GM12878 (cell line): ENCODE data around the gene SLC36A2. TPM values are rescaled to one million over a fixed set of nuclear protein-coding genes. Genes with fewer than 3 reads are reported as not detected.

Experiments used
- ATAC-seq: fragments of 200-7000 bp; cut with Tn5 transposase; 3 replicates; pipeline ENCODE4 v1.9.1; 2020; ENCODE audit warnings: mild to moderate bottlenecking, moderate library complexity
- BruUV-seq: library from RNA; stranded (reverse); fragments of 400-500 nt; replicated peaks from 2 replicates; lab custom pipeline; 2021; lab: Mats Ljungman, UMichigan
- CTCF ChIA-PET: fragments of 300-600 bp; sonication (Branson Sonifier 250); formaldehyde crosslinking; extraction: SDS; loops from one replicate; lab custom pipeline; 2021; ENCODE audit warnings: inconsistent platforms; lab: Yijun Ruan, JAX
- POLR2A ChIA-PET: fragments of 350-600 bp; formaldehyde crosslinking; extraction: SDS; loops from one replicate; lab custom pipeline; 2021; ENCODE audit warnings: inconsistent platforms; lab: Charles Lee
- RAD21 ChIA-PET: fragments of 300-600 bp; sonication (Branson Sonifier 250); formaldehyde crosslinking; loops from one replicate; lab custom pipeline; 2023; ENCODE audit warnings: antibody characterized with exemption; ENCODE audit not compliant: unreplicated experiment; lab: Charles Lee
- SMC1A ChIA-PET: fragments of 300-600 bp; sonication (Branson Sonifier 250); formaldehyde crosslinking; loops from one replicate; lab custom pipeline; 2023; ENCODE audit not compliant: unreplicated experiment, uncharacterized antibody; lab: Charles Lee
- DNase-seq: peaks from one replicate; pipeline ENCODE4 v3.0.0-alpha.2; 2011; ENCODE audit warnings: low read depth, low spot score
- FAIRE-seq: peaks from 3 replicates; lab custom pipeline; 2011; peaks lifted over from hg19 to GRCh38; lab: Jason Lieb, UNC
- H2AFZ ChIP-seq: 2 replicates; pipeline ENCODE4 v1.6.0; 2011; ENCODE audit warnings: low read depth, low read length, control low read depth; ENCODE audit not compliant: control insufficient read depth
- H3K27ac ChIP-seq: 2 replicates; pipeline ENCODE4 v1.5.1; 2011; ENCODE audit warnings: control low read depth; ENCODE audit not compliant: control insufficient read depth, insufficient read depth
- H3K27me3 ChIP-seq, 2 experiments: replicated peaks in 1 of 2; 2 replicates each; pipeline versions ENCODE4 v1.6.0 to v1.6.1; 2011; ENCODE audit warnings: low read length in 1 of 2; ENCODE audit not compliant: control insufficient read depth in 2 of 2, insufficient read depth in 2 of 2
- H3K36me3 ChIP-seq, 2 experiments: 2 replicates each; pipeline ENCODE4 v1.5.1; 2011; ENCODE audit warnings: low read length in 1 of 2; ENCODE audit not compliant: control insufficient read depth in 2 of 2, insufficient read depth in 2 of 2
- H3K4me1 ChIP-seq: 2 replicates; pipeline ENCODE4 v1.6.1; 2011; ENCODE audit warnings: mild to moderate bottlenecking, low read length, moderate library complexity, mixed read lengths; ENCODE audit not compliant: control insufficient read depth, insufficient read depth
- H3K4me2 ChIP-seq: 2 replicates; pipeline ENCODE4 v1.6.0; 2011; ENCODE audit warnings: control low read depth; ENCODE audit not compliant: control insufficient read depth, insufficient read depth
- H3K4me3 ChIP-seq: fragments of 200-600 bp; sonication (generic); 2 replicates; pipeline ENCODE4 v1.5.1; 2016
- H3K79me2 ChIP-seq: 2 replicates; pipeline ENCODE4 v1.6.0; 2011; ENCODE audit warnings: low read length; ENCODE audit not compliant: control insufficient read depth, insufficient read depth
- H3K9ac ChIP-seq: 2 replicates; pipeline ENCODE4 v1.8.0; 2011; ENCODE audit warnings: low read length, control low read depth, mixed read lengths; ENCODE audit not compliant: control insufficient read depth, insufficient read depth
- H3K9me3 ChIP-seq: replicated peaks from 3 replicates; pipeline ENCODE4 v1.5.1; 2011; ENCODE audit warnings: mild to moderate bottlenecking, low read length; ENCODE audit not compliant: control insufficient read depth, insufficient read depth
- H4K20me1 ChIP-seq: 2 replicates; pipeline ENCODE4 v1.6.0; 2011; ENCODE audit not compliant: control insufficient read depth, insufficient read depth
- ELK1 ChIP-seq: IDR thresholded peaks from 2 replicates; pipeline ENCODE4 v1.6.1; 2012; ENCODE audit warnings: low read depth, low read length, improper control_type of control experiment
- MEF2A ChIP-seq: IDR thresholded peaks from 2 replicates; pipeline ENCODE4 v1.6.1; 2011; ENCODE audit warnings: low read depth, mild to moderate bottlenecking, low read length, moderate library complexity; ENCODE audit not compliant: insufficient read depth
- NBN ChIP-seq: fragments of 450-650 bp; IDR thresholded peaks from 2 replicates; pipeline ENCODE4 v1.6.1; 2016
- RCOR1 ChIP-seq: conservative IDR thresholded peaks from 2 replicates; pipeline ENCODE4 v1.6.1; 2012; ENCODE audit warnings: low read depth, low read length, improper control_type of control experiment
- RFX5 ChIP-seq: IDR thresholded peaks from 2 replicates; pipeline ENCODE4 v1.6.1; 2011; ENCODE audit warnings: low read depth, low read length, improper control_type of control experiment
- SIN3A ChIP-seq: IDR thresholded peaks from 2 replicates; pipeline ENCODE4 v1.6.1; 2012; ENCODE audit warnings: low read depth, low read length, improper control_type of control experiment
- SUPT20H ChIP-seq: IDR thresholded peaks from 2 replicates; pipeline ENCODE4 v1.6.1; 2011; ENCODE audit warnings: low read depth, mild to moderate bottlenecking, low read length, moderate library complexity, borderline replicate concordance; ENCODE audit not compliant: control insufficient read depth
- ZBTB4 ChIP-seq: fragments of 450-650 bp; formaldehyde crosslinking; IDR thresholded peaks from 2 replicates; pipeline ENCODE4 v1.4.0; 2022; ENCODE audit warnings: mild to moderate bottlenecking, moderate library complexity
- ZZZ3 ChIP-seq: IDR thresholded peaks from 2 replicates; pipeline ENCODE4 v1.6.1; 2011; ENCODE audit warnings: low read depth; ENCODE audit not compliant: control insufficient read depth, insufficient read length
- WGBS: methylation state at CpG from one replicate; pipeline ENCODE4 v1.1.6; 2016; ENCODE audit warnings: low lambda C conversion rate; ENCODE audit not compliant: insufficient replicate concordance, insufficient coverage; ENCODE audit errors: missing lambda C conversion rate; 5-methylcytosine and 5-hydroxymethylcytosine counted together
- in situ Hi-C: fragments of 300-500 bp; cut with MboI; formaldehyde crosslinking; loops from 9 replicates; pipeline ENCODE4 v1.14.3; 2018; ENCODE audit warnings: mixed read lengths
- intact Hi-C: fragments of 100-400 bp; cut with micrococcal nuclease; formaldehyde crosslinking; loops from one replicate; pipeline ENCODE4 v1.14.2; 2022; ENCODE audit not compliant: unreplicated experiment
- polyA plus RNA-seq, 11 experiments: library from polyadenylated mRNA; depleted of rRNA in 4 of 11; unstranded in 6 of 11; stranded (reverse) in 5 of 11; fragments of >200 nt; fragmentation: Nextera tagmentation in 4 of 11; fragmentation: Illumina TruSeq in 1 of 11; extraction: Ambion mirVana in 4 of 11; extraction: Trizol in 1 of 11; gene quantifications; 1 replicate in 1 of 11; 2 replicates in 10 of 11; pipeline versions ENCODE4 v1.2.1 to v1.2.3, GENCODE V29; 2011 to 2016; ENCODE audit warnings: inconsistent platforms in 2 of 11, missing spikeins in 2 of 11, low read depth in 1 of 11
- total RNA-seq, 4 experiments: library from RNA; depleted of rRNA in 3 of 4; stranded (reverse); fragments of >200 nt in 3 of 4; fragmentation: Illumina TruSeq in 1 of 4; extraction: Trizol in 1 of 4; gene quantifications; 2 replicates each; pipeline versions ENCODE4 v1.2.1 to v1.2.3, GENCODE V29; 2013 to 2021

Gene SLC36A2
- total and polyA plus RNA-seq, 10 of the 15 experiments (the other 5 are each of a cell fraction or from before 2014, with no cell fraction given), result not detected

- TF ChIP-seq MEF2A, result no peak
- TF ChIP-seq RFX5, result no peak
- TF ChIP-seq RCOR1, result no peak
- TF ChIP-seq SUPT20H, result no peak
- no peak for TF ChIP-seq ZZZ3
- no peak for TF ChIP-seq NBN
- no peak for TF ChIP-seq ZBTB4 (CRISPR knock-in tag)
- no peak for TF ChIP-seq ELK1
- no peak for TF ChIP-seq SIN3A
- SMC1A ChIA-PET, result interaction anchor here (1.0 to 7.0 kb wide), 12 partner anchors 15 to 170 kb away, joined by 3 to 49 read pairs (median 4); partner anchors contain the start of genes CCDC69 and GM2A
- no TSS peak for BruUV-seq
- Histone ChIP-seq H3K9me3 (no peaks in the 10 kb centered on the region), H3K4me1 (no peaks in the 10 kb centered on the region), H3K4me2 (no peak overlapping the region), H3K27me3 (no peaks in the 10 kb centered on the region; a peak in 1 of 4 replicates), H3K9ac (no peak overlapping the region), H3K27ac (no peak overlapping the region), H4K20me1 (no peaks in the 10 kb centered on the region), H3K36me3 (no peaks in the 10 kb centered on the region), H2AFZ (no peak overlapping the region), H3K4me3 (no peak overlapping the region), H3K79me2 (no peaks in the 10 kb centered on the region)
- WGBS, result 9% methylated on average over 1 of the region's 1 CpG
- in situ Hi-C loops (no loop called here), intact Hi-C loops (loop anchor here (5.0 kb wide), 2 partner anchors 74 to 169 kb away; partner anchors contain the start of gene CCDC69)
- ATAC-seq (no peak), DNase-seq (no peak), FAIRE-seq (no peak)
- RAD21 ChIA-PET, result interaction anchor here (1.1 to 3.3 kb wide), 7 partner anchors 14 to 181 kb away, joined by 3 to 33 read pairs (median 11); partner anchors contain the start of gene GM2A
- POLR2A ChIA-PET, result no interaction called here
- CTCF ChIA-PET, result interaction anchor here (0.8 to 3.3 kb wide), 12 partner anchors 11 to 245 kb away, joined by 3 to 40 read pairs (median 5); no protein-coding TSS in a partner anchor
These were observed 50.9 kb downstream of the SLC36A2 start for GRCh38 chr5:151296478-151296830.
